NCI-H2196 (cell line): ENCODE results near the gene ADARB1.

Experiments used
- DNase-seq: peaks from one replicate; lab custom pipeline; 2025; ENCODE audit not compliant: unreplicated experiment; lab: John Stamatoyannopoulos, UW

The ADARB1 gene

DNA sequence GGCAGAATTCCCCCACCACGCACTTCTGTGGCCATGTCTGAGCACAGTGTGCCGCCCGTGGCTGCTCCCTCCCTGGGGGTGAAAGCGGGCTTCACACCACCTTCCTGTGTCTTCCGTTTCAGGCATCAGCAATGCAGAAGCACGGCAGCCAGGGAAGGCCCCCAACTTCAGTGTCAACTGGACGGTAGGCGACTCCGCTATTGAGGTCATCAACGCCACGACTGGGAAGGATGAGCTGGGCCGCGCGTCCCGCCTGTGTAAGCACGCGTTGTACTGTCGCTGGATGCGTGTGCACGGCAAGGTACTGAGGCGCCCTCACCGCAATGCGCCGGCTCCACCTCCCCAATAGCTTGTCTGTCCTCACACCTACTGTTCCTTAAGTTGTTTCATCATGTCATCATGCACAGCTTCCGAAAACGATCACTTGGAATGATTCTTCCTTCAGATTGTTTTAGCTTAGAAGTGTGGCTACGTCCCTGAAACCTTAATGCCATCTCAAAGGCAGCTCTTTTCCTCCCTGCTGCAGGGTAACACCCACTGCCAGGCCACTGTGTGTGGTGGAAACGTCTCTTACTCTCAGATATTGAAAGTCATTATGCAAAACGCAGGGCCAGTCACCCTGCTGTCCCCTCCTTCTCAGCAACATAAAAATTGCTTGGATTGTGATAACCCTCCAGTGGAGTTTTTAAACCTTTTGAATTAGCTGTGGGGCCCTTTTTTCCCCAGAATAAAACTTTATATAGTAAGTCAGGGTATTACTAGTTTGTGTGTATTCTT is 146.5 kb downstream of the ADARB1 start:
- no peak for DNase-seq

DNA sequence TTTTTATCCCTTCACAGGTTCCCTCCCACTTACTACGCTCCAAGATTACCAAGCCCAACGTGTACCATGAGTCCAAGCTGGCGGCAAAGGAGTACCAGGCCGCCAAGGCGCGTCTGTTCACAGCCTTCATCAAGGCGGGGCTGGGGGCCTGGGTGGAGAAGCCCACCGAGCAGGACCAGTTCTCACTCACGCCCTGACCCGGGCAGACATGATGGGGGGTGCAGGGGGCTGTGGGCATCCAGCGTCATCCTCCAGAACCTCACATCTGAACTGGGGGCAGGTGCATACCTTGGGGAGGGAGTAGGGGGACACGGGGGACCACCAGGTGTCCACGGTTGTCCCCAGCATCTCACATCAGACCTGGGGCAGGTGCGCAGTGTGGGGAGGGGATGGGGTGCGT is 147.6 kb downstream of the ADARB1 start:
- no peak for DNase-seq

DNA sequence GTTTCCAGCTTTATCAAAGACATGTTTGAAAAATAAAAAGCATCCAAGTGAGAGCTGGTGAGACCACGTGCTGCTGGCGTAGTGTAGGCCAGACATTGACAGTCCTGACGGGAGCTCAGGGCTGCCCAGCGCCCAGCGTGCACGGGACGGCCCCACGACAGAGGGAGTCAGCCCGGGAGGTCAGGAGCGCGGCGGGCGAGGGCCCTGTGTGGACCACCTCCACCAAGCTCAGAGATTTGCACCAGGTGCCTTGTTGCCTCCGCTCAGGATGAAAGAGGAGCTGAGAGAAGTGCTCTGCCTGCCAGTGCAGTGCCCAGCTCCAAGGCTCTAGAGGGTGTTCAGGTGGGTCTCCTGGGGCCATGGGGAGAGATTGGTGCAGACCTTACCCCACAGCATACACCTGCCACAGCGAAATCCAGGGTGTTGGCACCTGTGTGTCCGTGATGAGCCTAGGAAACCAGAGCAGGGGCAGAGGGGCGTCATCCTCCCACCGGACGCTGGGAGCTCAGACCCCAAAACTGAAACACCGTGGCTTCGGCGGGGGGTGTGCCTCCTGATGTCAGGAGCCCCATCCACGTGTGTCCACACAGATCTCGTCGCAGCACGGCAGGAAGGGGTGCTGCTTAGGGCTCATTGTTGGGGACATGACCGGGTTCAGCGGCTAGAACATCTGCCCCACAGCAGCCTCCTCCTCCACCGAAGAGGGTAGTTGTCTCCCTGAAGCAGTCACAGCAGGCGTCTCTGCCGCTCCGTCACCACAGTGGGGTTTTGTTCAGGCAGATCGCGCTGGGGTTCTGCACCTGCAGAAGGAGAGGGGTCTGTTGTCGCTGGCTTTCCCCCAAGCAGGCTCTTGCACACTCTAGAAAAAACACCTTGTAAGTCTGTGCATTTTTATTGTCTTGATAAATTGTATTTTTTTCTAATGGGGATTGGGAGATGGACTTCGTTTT is 149.1 kb downstream of the ADARB1 start:
- no peak for DNase-seq

DNA sequence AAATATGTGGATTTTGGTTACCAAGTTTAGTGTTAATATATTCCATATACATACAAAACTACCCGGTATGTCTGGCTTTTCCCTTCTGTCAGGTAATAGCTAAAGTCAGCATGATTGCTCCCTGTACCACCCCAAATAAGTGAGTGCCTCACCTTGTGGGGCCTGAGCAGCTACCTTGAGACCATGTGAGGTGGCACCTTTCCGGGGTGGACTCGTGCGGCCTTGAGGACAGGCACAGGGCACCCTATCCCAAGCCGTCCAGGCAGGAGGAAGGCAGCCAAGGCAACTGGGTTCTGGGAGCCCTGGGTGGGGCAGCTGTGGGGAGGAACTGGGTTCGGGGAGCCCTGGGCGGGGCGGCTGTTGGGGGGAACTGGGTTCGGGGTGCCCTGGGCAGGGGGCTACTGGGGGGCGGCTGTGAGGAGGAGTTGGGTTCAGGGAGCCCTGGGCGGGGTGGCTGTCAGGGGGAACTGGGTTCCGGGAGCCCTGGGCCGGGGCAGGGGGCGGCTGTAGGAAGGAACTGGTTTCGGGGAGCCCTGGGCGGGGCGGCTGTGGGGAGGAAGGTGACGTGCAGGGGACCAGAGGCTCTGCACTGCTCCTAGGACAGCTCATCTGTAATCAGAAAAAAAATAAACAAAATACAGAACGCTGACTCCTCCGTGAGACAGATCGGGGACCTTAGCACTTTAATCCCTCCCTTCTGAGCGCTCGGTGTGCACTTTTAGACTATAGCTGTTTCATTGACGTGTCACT is 150.0 kb downstream of the ADARB1 start:
- DNase-seq: no peak

DNA sequence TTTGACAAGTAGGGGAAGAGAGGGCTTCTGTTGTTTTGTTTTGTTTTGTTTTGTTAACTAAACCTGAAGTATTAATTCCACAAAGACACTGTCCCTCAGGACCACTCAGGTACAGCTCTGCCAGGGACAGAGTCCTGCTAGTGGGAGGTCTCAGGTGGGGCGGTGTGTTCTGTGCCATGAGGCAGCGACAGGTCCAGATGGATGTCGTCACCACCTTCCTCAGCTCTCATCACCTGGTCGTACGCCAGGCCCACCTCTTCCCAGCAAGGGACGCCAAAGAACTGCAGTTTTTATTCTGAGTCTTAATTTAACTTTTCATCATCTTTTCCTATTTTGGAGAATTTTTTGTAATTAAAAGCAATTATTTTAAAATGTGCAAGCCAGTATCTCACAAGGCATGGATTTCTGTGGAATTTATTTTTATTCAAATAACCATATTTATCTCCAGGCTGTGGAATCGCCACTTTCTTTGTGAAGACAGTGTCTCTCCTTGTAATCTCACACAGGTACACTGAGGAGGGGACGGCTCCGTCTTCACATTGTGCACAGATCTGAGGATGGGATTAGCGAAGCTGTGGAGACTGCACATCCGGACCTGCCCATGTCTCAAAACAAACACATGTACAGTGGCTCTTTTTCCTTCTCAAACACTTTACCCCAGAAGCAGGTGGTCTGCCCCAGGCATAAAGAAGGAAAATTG is 150.8 kb downstream of the ADARB1 start:
- no peak for DNase-seq

GRCh38 chr21:45225741-45226327 is 151.5 kb downstream of the ADARB1 start:
- no peak for DNase-seq

GRCh38 chr21:45226540-45227326 is 152.4 kb downstream of the ADARB1 start:
- no peak for DNase-seq

GRCh38 chr21:45227735-45228134 is 153.4 kb downstream of the ADARB1 start:
- no peak for DNase-seq

DNA sequence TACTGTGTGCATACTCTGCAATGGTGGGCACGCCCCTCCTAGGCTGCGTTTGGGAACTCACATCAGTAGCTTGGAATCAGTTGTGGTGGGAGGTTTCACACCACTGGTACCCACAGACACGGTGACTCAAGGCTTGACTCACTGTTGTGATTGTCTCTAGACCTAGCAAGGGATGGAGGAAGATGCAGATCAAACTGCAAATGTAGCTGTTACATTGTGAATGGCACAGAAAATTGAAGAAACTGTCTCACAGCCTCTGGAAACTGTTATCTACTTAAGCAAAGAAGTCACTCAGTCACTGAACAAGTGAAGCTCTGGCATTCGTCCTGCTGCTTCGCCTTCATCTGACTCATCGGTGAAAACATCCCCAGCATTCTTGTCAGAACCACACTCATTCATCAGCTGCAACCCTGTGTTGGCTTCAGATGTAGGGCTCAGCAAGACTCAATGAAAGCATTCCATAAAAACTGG is 153.8 kb downstream of the ADARB1 start:
- no peak for DNase-seq

- DNase-seq: no peak
These were observed 154.4 kb downstream of the ADARB1 start for GRCh38 chr21:45228656-45229240.

GRCh38 chr21:45231705-45232104 is 157.3 kb downstream of the ADARB1 start:
- no peak for DNase-seq

DNA sequence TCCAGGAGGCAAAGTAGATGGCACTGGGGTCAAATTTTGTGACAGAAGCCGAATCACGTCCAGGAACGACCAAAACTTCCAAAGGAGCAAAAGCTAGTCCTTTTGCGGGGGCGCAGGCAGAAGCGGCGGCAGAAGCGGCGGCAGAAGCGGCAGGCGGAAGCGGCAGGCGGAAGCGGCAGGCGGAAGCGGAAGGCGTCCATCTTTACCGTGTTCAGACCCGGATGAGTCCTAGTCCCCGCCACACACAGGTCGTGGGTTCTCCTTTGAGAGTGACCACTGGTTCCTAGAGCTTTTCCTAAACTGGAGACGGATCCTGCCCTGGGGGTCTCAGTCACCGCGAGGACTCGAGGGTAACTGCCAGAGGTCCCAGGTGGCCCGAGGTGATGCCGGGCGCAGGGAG is 159.7 kb downstream of the ADARB1 start:
- DNase-seq: no peak

DNA sequence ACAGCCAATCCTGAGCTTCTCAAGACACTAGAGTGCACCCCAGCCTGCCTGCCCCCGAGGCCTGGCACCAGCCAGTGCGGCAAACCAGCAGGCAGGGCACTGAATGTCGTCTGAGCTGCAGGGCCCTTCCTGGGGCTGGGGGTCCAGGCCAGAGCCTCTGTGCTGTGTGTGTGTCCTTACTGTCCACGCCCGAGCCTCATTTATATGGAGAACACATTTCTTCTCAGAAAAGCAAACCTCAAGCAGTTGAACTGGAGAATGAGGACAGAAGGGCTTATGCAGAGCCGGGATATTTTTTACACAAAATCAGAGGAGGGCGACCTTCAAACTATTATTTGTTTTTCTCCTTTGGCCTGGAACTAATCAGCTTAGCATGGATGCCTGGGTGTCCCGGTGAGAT is 160.6 kb downstream of the ADARB1 start:
- DNase-seq: no peak

- no peak for DNase-seq
These were observed 161.1 kb downstream of the ADARB1 start for GRCh38 chr21:45235488-45235887.

GRCh38 chr21:45236481-45236880 is 162.1 kb downstream of the ADARB1 start:
- no peak for DNase-seq

GRCh38 chr21:45237401-45237800 is 163.0 kb downstream of the ADARB1 start:
- DNase-seq: no peak

GRCh38 chr21:45241357-45241756 is 167.0 kb downstream of the ADARB1 start:
- DNase-seq: no peak

DNA sequence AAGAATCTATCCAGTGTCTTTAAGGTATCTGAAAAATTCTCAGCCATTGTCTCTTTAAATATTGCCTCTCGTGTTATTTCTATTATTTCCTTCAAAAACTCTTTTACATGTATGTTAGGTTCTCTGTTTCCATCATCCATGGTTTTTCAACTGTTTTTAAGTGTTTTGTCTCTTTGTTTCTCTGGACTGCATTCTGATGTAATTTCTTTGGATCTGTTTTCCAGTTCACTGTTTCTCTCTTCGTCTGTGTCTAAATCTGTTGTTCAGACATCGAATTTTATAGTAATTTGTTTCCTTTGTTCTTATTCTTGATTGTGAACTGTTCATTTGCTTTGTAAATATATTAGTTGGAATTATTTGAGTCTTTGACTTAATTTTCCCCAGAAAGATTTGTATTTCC is 169.2 kb downstream of the ADARB1 start:
- DNase-seq: no peak

DNA sequence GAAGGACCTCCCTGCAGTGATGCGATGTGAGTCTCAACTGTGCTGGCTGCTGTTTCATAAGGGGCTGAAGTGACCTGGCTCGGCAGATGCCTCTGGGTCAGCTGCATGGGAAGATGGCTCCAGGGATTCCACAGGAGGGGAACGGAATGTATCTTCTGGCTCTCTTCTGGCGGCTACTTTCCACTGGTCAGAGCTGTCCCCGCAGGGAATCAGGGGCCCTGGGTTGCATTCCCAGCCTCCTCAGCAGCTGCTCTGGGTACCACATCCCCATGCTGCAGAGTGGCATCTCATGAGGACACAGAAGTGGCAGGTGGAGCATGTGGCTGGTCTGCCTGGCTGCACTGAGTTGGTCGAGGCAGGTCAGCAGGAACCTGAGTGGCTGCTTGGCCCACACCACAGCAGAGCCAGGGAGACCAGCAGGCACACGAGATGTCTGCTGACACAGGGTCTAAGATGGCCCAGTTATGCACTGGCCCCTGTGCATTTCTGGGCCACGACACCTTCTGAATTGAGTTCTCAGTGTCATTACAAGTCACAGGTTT is 170.5 kb downstream of the ADARB1 start:
- no peak for DNase-seq
